CD4-positive, alpha-beta memory T cell (primary cell): ENCODE measurements around the gene STAG1. TPM values are rescaled to one million over a fixed set of nuclear protein-coding genes. Genes with fewer than 3 reads are reported as not detected.
A peak's percentile ranks its signal among the peaks of the same experiment; 100 is the strongest.

Experiments
- CTCF ChIA-PET: fragments of 350-600 bp; sonication (Branson Sonifier 250); formaldehyde crosslinking; loops from one replicate; lab custom pipeline; 2021; ENCODE audit warnings: inconsistent platforms; ENCODE audit not compliant: partially characterized antibody; lab: Charles Lee
- POLR2A ChIA-PET: fragments of 350-600 bp; sonication (Branson Sonifier 250); formaldehyde crosslinking; loops from one replicate; lab custom pipeline; 2021; ENCODE audit not compliant: partially characterized antibody; lab: Charles Lee
- DNase-seq, 5 donors: peaks; one replicate each; pipeline versions ENCODE4 v3.0.0 to v3.0.0-alpha.2; 2020 to 2022; ENCODE audit warnings: mixed read lengths in 1 of 5
- H3K27ac ChIP-seq: one replicate; pipeline ENCODE4 v1.7.0; 2013; ENCODE audit warnings: low read depth, low read length
- H3K27me3 ChIP-seq: 2 replicates; pipeline ENCODE4 v1.7.0; 2013; ENCODE audit warnings: mild to moderate bottlenecking, low read length, moderate library complexity; ENCODE audit not compliant: insufficient read depth
- H3K36me3 ChIP-seq: 2 replicates; pipeline ENCODE4 v1.7.0; 2013; ENCODE audit warnings: mild to moderate bottlenecking, low read length, moderate library complexity; ENCODE audit not compliant: insufficient read depth
- H3K4me1 ChIP-seq: 2 replicates; pipeline ENCODE4 v1.7.0; 2013; ENCODE audit warnings: mild to moderate bottlenecking, low read length, moderate library complexity; ENCODE audit not compliant: insufficient read depth
- H3K4me3 ChIP-seq, 2 donors: one replicate each; pipeline ENCODE4 v1.7.0; 2013; ENCODE audit warnings: low read length in 2 of 2, mild to moderate bottlenecking in 1 of 2
- H3K9me3 ChIP-seq, 2 donors: one replicate each; pipeline ENCODE4 v1.7.0; 2013; ENCODE audit warnings: low read length in 2 of 2, control low read depth in 1 of 2; ENCODE audit not compliant: control insufficient read depth in 1 of 2
- H3K27ac Mint-ChIP-seq, 7 donors: one replicate each; pipeline ENCODE4 v1.8.0; 2020 to 2021; ENCODE audit warnings: mixed read lengths in 7 of 7, mild to moderate bottlenecking in 6 of 7, inconsistent platforms in 3 of 7, moderate library complexity in 3 of 7
- H3K27me3 Mint-ChIP-seq, 2 donors: one replicate each; pipeline ENCODE4 v1.8.0; 2020 to 2021; ENCODE audit warnings: mixed read lengths in 2 of 2
- H3K36me3 Mint-ChIP-seq, 2 donors: one replicate each; pipeline ENCODE4 v1.8.0; 2020 to 2021; ENCODE audit warnings: mixed read lengths in 2 of 2, inconsistent platforms in 1 of 2, mild to moderate bottlenecking in 1 of 2
- H3K4me1 Mint-ChIP-seq, 4 donors: one replicate each; pipeline ENCODE4 v1.8.0; 2020 to 2021; ENCODE audit warnings: mixed read lengths in 4 of 4, mild to moderate bottlenecking in 1 of 4
- H3K4me3 Mint-ChIP-seq, 8 donors: one replicate each; pipeline ENCODE4 v1.8.0; 2020 to 2021; ENCODE audit warnings: mixed read lengths in 8 of 8, mild to moderate bottlenecking in 7 of 8, moderate library complexity in 6 of 8, inconsistent platforms in 3 of 8
- H3K9me3 Mint-ChIP-seq, 8 donors: one replicate each; pipeline ENCODE4 v1.8.0; 2020 to 2021; ENCODE audit warnings: mixed read lengths in 8 of 8, mild to moderate bottlenecking in 5 of 8, inconsistent platforms in 3 of 8, moderate library complexity in 1 of 8
- intact Hi-C: fragments of 100-400 bp; cut with micrococcal nuclease; formaldehyde crosslinking; loops from one replicate; pipeline ENCODE4 v1.15.1; 2023
- polyA plus RNA-seq, 2 donors: library from polyadenylated mRNA; unstranded; fragments of 300-500 nt; fragmentation: Illumina TruSeq; gene quantifications; one replicate each; pipeline ENCODE4 v1.2.3, GENCODE V29; 2021
- total RNA-seq, 2 experiments: library from RNA; stranded (reverse); gene quantifications; one replicate each; pipeline ENCODE4 v1.2.3, GENCODE V29; 2021

Gene STAG1
- total and polyA plus RNA-seq, 4 experiments from 2014 or later: 17.6 to 56.1 (median 37.1) TPM

GRCh38 chr3:136661282-136661681 lies 90.9 kb downstream of the STAG1 start:
- H3K9me3 Mint-ChIP-seq: peaks cover 0 to 2% (median 0%) of the 10 kb centered on the region in 8 donors
- POLR2A ChIA-PET: no interaction called here
- H3K4me1 Mint-ChIP-seq: peaks cover 30 to 57% (median 47%) of the 10 kb centered on the region in 4 donors

GRCh38 chr3:136658946-136659682 lies 93.1 kb downstream of the STAG1 start:
- no peaks in the 10 kb centered on the region for H3K36me3 ChIP-seq
- DNase-seq: no peak
- H3K4me1 ChIP-seq: no peaks in the 10 kb centered on the region
- ChIA-PET CTCF (no interaction called here), POLR2A (interaction anchor here (0.7 kb wide), 1 partner anchor 87 kb away, joined by 3 read pairs; no protein-coding TSS in a partner anchor)
- Mint-ChIP-seq H3K36me3 (peaks cover 15 to 27% of the 10 kb centered on the region in 2 donors), H3K9me3 (peaks cover 0 to 22% (median 11%) of the 10 kb centered on the region in 8 donors), H3K27me3 (no peaks in the 10 kb centered on the region), H3K4me1 (peaks cover 20 to 40% (median 35%) of the 10 kb centered on the region in 4 donors), H3K27ac (peak overlapping the region in 1 of 7 donors; percentile 1), H3K4me3 (peak overlapping the region in 1 of 8 donors; percentile 2)
- H3K27me3 ChIP-seq: no peaks in the 10 kb centered on the region
- intact Hi-C loops: no loop called here
- no peak overlapping the region for H3K27ac ChIP-seq
- H3K9me3 ChIP-seq: peaks cover 0 to 8% of the 10 kb centered on the region in 2 donors
- no peak overlapping the region for H3K4me3 ChIP-seq

More at GRCh38 chr3:136661282-136661681, 90.9 kb downstream of the STAG1 start:
- Histone ChIP-seq H3K4me3 (no peak overlapping the region), H3K9me3 (no peaks in the 10 kb centered on the region), H3K36me3 (no peaks in the 10 kb centered on the region), H3K27me3 (no peaks in the 10 kb centered on the region), H3K27ac (no peak overlapping the region), H3K4me1 (peaks cover 11% of the 10 kb centered on the region)
- Mint-ChIP-seq H3K4me3 (no peak overlapping the region), H3K27me3 (no peaks in the 10 kb centered on the region), H3K36me3 (peaks cover 8 to 11% of the 10 kb centered on the region in 2 donors), H3K27ac (peak overlapping the region in 2 of 7 donors; percentile 30 to 48)
- intact Hi-C loops: no loop called here
- no peak for DNase-seq
- CTCF ChIA-PET: no interaction called here

DNA sequence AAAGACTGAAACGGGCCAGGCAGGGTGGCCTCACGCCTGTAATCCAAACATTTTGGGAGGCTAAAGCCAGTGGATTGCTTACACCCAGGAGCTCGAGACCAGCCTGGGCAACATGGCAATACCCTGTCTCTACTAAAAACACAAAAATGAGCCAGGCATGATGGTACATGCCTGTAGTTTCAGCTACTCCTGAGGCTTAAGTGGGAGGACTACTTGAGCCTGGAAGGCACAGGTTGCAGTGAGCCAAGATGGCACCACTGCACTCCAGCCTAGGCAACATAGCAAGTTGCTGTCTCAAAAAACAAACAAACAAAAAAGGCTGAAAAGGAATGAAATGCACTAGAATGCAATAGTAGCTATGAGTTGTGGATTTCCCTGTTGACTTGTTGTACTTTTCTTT lies 94.7 kb downstream of the STAG1 start:
- Mint-ChIP-seq H3K4me3 (no peak overlapping the region), H3K27me3 (no peaks in the 10 kb centered on the region), H3K27ac (no peak overlapping the region), H3K36me3 (peaks cover 22 to 37% of the 10 kb centered on the region in 2 donors), H3K9me3 (peaks cover 0 to 35% (median 22%) of the 10 kb centered on the region in 8 donors), H3K4me1 (peaks cover 15 to 31% (median 27%) of the 10 kb centered on the region in 4 donors)
- Histone ChIP-seq H3K9me3 (peaks cover 0 to 8% of the 10 kb centered on the region in 2 donors), H3K36me3 (no peaks in the 10 kb centered on the region), H3K4me3 (no peak overlapping the region), H3K4me1 (no peaks in the 10 kb centered on the region), H3K27me3 (no peaks in the 10 kb centered on the region), H3K27ac (no peak overlapping the region)
- DNase-seq: no peak
- intact Hi-C loops: no loop called here
- ChIA-PET CTCF (interaction anchor here (0.5 to 0.7 kb wide), 2 partner anchors 101 to 282 kb away, joined by 3 to 4 read pairs; no protein-coding TSS in a partner anchor), POLR2A (no interaction called here)

DNA sequence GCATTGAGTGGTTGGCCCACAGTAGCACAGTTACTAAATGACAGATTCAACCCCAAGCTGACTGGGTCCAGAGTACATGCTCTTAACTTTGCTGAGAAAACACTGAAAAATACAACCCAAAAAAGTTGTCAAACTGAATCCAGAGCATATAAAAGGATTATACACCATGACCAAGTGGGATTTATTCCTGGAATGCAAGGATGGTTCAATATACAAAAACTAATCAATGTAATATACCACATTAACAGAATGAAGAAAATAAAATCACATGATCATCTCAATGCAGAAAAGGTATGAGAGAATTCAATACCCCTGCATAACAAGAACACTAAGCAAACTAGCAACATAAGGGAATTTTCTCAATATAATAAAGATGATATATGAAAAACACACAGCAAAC lies 98.5 kb downstream of the STAG1 start:
- Histone ChIP-seq H3K27me3 (no peaks in the 10 kb centered on the region), H3K27ac (no peak overlapping the region), H3K4me1 (no peaks in the 10 kb centered on the region), H3K36me3 (no peaks in the 10 kb centered on the region), H3K9me3 (peaks cover 0 to 8% of the 10 kb centered on the region in 2 donors), H3K4me3 (no peak overlapping the region)
- peak overlapping the region in 1 of 8 donors; percentile 13 for H3K4me3 Mint-ChIP-seq
- no peak overlapping the region for H3K27ac Mint-ChIP-seq
- POLR2A ChIA-PET: no interaction called here
- DNase-seq: peak in 1 of 5 donors; percentile 2
- H3K9me3 Mint-ChIP-seq: peaks cover 0 to 41% (median 24%) of the 10 kb centered on the region in 8 donors
- H3K4me1 Mint-ChIP-seq: peaks cover 15 to 28% (median 23%) of the 10 kb centered on the region in 4 donors
- CTCF ChIA-PET: no interaction called here
- peaks cover 32 to 47% of the 10 kb centered on the region in 2 donors for H3K36me3 Mint-ChIP-seq
- intact Hi-C loops: no loop called here
- H3K27me3 Mint-ChIP-seq: no peaks in the 10 kb centered on the region

- Mint-ChIP-seq H3K9me3 (peaks cover 0 to 38% (median 24%) of the 10 kb centered on the region in 8 donors), H3K27me3 (no peaks in the 10 kb centered on the region), H3K4me3 (peak overlapping the region in 2 of 8 donors; percentile 8 to 12), H3K4me1 (peaks cover 23 to 34% (median 32%) of the 10 kb centered on the region in 4 donors), H3K27ac (peak overlapping the region in 1 of 7 donors; percentile 24), H3K36me3 (peaks cover 30 to 48% of the 10 kb centered on the region in 2 donors)
- Histone ChIP-seq H3K27me3 (no peaks in the 10 kb centered on the region), H3K9me3 (peaks cover 0 to 8% of the 10 kb centered on the region in 2 donors), H3K36me3 (no peaks in the 10 kb centered on the region), H3K27ac (no peak overlapping the region), H3K4me3 (no peak overlapping the region), H3K4me1 (no peaks in the 10 kb centered on the region)
- no peak for DNase-seq
- intact Hi-C loops: no loop called here
- POLR2A ChIA-PET: no interaction called here
- CTCF ChIA-PET: interaction anchor here (0.7 kb wide), 1 partner anchor 9 kb away, joined by 3 read pairs; no protein-coding TSS in a partner anchor
These were observed 100.6 kb downstream of the STAG1 start for GRCh38 chr3:136651581-136651980.

DNA sequence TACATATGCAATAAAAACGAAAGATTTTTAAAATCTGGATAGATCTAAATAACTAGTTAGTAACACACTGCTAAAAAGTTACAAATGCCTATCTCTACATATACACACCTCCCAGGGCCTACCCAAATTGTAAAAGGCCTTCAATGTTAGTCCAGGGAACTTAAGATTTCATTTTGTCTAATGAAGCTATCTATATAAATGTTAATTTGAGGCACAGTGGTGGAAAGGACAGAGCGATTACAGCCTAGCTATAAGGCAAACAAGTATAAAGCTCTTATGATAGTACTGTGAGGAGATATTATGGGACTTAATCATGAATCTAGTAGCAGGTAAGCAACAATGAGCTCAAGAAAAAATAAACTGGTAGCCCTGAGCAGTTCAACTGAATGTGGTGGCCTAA lies 101.7 kb downstream of the STAG1 start:
- Histone ChIP-seq H3K27ac (no peak overlapping the region), H3K4me1 (peaks cover 6% of the 10 kb centered on the region), H3K36me3 (no peaks in the 10 kb centered on the region), H3K4me3 (no peak overlapping the region), H3K27me3 (no peaks in the 10 kb centered on the region), H3K9me3 (peaks cover 0 to 8% of the 10 kb centered on the region in 2 donors)
- no peak for DNase-seq
- Mint-ChIP-seq H3K27ac (peak overlapping the region in 1 of 7 donors; percentile 8), H3K9me3 (peaks cover 0 to 31% (median 22%) of the 10 kb centered on the region in 8 donors), H3K4me1 (peaks cover 31 to 45% (median 40%) of the 10 kb centered on the region in 4 donors), H3K4me3 (peak overlapping the region in 1 of 8 donors; percentile 6), H3K36me3 (peaks cover 27 to 41% of the 10 kb centered on the region in 2 donors), H3K27me3 (no peaks in the 10 kb centered on the region)
- POLR2A ChIA-PET: no interaction called here
- CTCF ChIA-PET: interaction anchor here (1.1 kb wide), 1 partner anchor 102 kb away, joined by 3 read pairs; the partner anchor contains the start of gene STAG1
- intact Hi-C loops: no loop called here

- Histone ChIP-seq H3K36me3 (no peaks in the 10 kb centered on the region), H3K4me3 (no peak overlapping the region), H3K9me3 (no peaks in the 10 kb centered on the region), H3K27me3 (no peaks in the 10 kb centered on the region), H3K27ac (no peak overlapping the region), H3K4me1 (peaks cover 13% of the 10 kb centered on the region)
- CTCF ChIA-PET: interaction anchor here (1.5 kb wide), 1 partner anchor 7 kb away, joined by 5 read pairs; no protein-coding TSS in a partner anchor
- H3K27me3 Mint-ChIP-seq: no peaks in the 10 kb centered on the region
- peak overlapping the region in 1 of 8 donors; percentile 38 for H3K4me3 Mint-ChIP-seq
- H3K9me3 Mint-ChIP-seq: no peaks in the 10 kb centered on the region
- DNase-seq: no peak
- H3K36me3 Mint-ChIP-seq: peaks cover 5 to 18% of the 10 kb centered on the region in 2 donors
- peak overlapping the region in 1 of 7 donors; percentile 34 for H3K27ac Mint-ChIP-seq
- H3K4me1 Mint-ChIP-seq: peaks cover 37 to 56% (median 47%) of the 10 kb centered on the region in 4 donors
- intact Hi-C loops: no loop called here
- POLR2A ChIA-PET: no interaction called here
These were observed 106.3 kb downstream of the STAG1 start for GRCh38 chr3:136645915-136646314.
